ENCODE data around the gene SORCS3.

SORCS3 gene

DNA sequence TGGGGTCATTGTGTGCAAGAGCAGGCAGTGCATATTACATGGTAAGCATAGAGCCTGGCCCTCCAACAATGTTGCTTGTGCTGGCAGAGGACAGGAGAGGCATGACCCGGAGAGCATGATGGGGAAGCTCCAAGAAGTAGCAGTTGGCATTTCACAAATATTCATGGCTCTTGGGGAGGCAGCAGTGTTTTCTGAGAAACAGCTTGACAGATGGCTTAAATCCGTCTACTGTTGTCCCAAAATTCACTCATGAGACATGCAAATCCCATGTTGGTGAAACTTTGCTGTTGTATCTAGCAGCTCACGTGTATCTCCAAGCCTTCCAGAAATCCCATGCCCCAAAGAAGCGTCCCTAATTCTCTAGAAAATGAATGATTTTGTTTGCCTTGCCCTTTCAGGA, 487.0 kb downstream of the SORCS3 start:
- Histone ChIP-seq H3K4me3 (no peak overlapping the region), H3K9ac (no peak overlapping the region), H3K9me3 (no peaks in the 10 kb centered on the region), H3K4me2 (no peak overlapping the region), H3K4me1 (no peaks in the 10 kb centered on the region), H4K20me1 (no peaks in the 10 kb centered on the region), H3K27ac (no peak overlapping the region), H3K27me3 (no peaks in the 10 kb centered on the region), H3K36me3 (no peaks in the 10 kb centered on the region)
- TF ChIP-seq Cebpa-rat (IDR thresholded peaks at IDR 0.05) = no peak

DNA sequence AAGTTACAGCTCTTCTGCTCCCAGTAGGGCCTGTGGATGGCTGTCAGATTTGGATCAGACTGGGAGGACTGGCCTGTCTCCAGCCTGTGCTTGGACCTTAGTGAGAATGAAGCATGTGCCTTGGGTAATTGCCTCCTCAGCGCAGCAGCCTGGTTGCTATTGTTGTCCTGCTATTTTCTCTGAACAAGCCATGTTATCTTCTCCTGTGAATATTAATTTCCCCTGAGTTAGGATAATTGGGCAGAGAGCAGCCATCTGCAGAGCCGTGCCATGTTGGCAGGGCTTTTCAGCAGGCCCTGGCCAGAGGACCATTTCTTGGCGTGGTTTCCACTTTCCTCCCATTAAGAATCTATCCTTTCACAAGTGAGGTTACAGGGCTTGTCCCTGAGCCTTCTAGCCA, 497.3 kb downstream of the SORCS3 start:
- Histone ChIP-seq H3K27me3 (no peaks in the 10 kb centered on the region), H3K27ac (no peak overlapping the region), H3K4me1 (no peaks in the 10 kb centered on the region), H3K9ac (no peak overlapping the region), H3K4me3 (no peak overlapping the region), H3K36me3 (no peaks in the 10 kb centered on the region), H3K9me3 (no peaks in the 10 kb centered on the region), H3K4me2 (no peak overlapping the region), H4K20me1 (no peaks in the 10 kb centered on the region)
- no peak for TF ChIP-seq Cebpa-rat (IDR thresholded peaks at IDR 0.05)

DNA sequence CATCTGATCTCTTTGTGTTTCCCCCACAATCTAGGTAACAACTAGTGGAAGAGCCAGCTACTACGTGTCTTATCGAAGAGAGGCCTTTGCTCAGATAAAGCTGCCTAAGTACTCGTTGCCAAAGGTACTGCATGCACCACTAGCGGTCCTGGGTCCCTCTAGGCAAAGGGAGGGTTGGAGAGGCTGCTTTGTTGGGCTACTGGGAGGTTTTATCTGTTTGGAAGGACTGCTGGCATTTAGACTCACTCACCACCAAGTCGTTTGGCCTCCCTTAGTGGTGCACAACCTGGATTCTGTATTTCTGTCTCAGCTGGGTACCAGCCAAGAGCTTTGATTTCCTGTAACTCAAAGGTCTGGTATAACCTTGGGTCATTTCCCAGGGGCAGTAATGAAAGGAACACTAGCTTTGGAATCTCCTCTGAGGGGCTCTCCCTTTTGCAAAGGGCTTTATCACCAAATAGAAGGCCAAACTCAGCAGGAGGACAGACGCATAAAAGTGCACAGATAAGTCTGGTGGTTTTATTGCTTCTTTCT, 498.3 kb downstream of the SORCS3 start:
- no peaks in the 10 kb centered on the region for H3K36me3 ChIP-seq
- no peaks in the 10 kb centered on the region for H3K9me3 ChIP-seq
- H3K27me3 ChIP-seq = no peaks in the 10 kb centered on the region
- H3K27ac ChIP-seq = no peak overlapping the region
- TF ChIP-seq Cebpa-rat (IDR thresholded peaks at IDR 0.05) = no peak
- H3K9ac ChIP-seq = no peak overlapping the region
- no peak overlapping the region for H3K4me2 ChIP-seq
- no peak overlapping the region for H3K4me3 ChIP-seq
- no peaks in the 10 kb centered on the region for H4K20me1 ChIP-seq
- no peaks in the 10 kb centered on the region for H3K4me1 ChIP-seq

DNA sequence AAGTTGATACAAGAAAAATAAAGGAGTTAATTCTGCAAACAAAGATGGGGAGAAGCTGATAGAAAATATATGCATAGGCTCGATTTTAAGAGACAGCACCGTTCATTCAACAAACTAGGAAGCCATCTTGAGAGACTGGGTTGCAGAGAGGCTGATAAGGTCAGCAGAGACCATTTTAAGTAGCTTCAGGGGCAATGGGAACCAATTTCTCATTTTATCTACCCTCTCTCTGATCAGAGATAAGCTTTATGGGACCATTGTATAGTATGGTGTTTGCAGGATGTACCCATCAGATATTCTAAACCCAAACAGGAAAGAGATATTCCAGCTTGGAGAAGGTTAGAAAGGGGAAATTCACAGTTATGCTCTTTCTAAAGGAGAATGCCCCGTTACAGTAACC, 499.5 kb downstream of the SORCS3 start:
- Histone ChIP-seq H4K20me1 (no peaks in the 10 kb centered on the region), H3K4me3 (no peak overlapping the region), H3K9ac (no peak overlapping the region), H3K4me1 (no peaks in the 10 kb centered on the region), H3K9me3 (no peaks in the 10 kb centered on the region), H3K4me2 (no peak overlapping the region), H3K27me3 (no peaks in the 10 kb centered on the region), H3K27ac (no peak overlapping the region), H3K36me3 (no peaks in the 10 kb centered on the region)
- TF ChIP-seq Cebpa-rat (IDR thresholded peaks at IDR 0.05) = no peak

DNA sequence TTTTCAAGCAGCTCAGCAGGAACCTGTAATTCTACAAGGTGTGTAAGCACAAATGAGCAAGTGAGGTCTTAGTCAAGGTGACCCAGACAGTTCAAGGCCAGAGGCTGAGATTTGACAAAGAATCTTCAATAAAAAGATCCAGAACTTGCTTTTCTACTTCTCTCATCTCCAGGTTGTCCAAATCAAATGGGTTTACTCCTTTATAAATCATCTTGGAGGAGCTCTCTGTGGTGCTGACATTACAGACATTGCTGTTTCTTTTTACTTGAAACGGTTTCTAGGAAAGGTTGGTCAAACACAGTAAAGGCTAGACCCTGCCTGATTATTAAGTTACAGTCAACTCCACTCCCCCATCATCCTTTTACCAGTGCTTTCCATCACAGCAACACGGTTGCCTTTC, 504.6 kb downstream of the SORCS3 start:
- no peak overlapping the region for H3K4me3 ChIP-seq
- H3K27ac ChIP-seq = no peak overlapping the region
- no peaks in the 10 kb centered on the region for H3K27me3 ChIP-seq
- no peaks in the 10 kb centered on the region for H3K4me1 ChIP-seq
- H4K20me1 ChIP-seq = no peaks in the 10 kb centered on the region
- H3K9me3 ChIP-seq = no peaks in the 10 kb centered on the region
- no peak overlapping the region for H3K4me2 ChIP-seq
- no peak overlapping the region for H3K9ac ChIP-seq
- H3K36me3 ChIP-seq = no peaks in the 10 kb centered on the region
- no peak for TF ChIP-seq Cebpa-rat (IDR thresholded peaks at IDR 0.05)

GRCh38 chr10:105146436-105146835, 505.3 kb downstream of the SORCS3 start:
- no peak overlapping the region for H3K4me2 ChIP-seq
- H3K9me3 ChIP-seq = no peaks in the 10 kb centered on the region
- no peaks in the 10 kb centered on the region for H4K20me1 ChIP-seq
- H3K4me1 ChIP-seq = no peaks in the 10 kb centered on the region
- H3K36me3 ChIP-seq = no peaks in the 10 kb centered on the region
- H3K27ac ChIP-seq = no peak overlapping the region
- no peak overlapping the region for H3K4me3 ChIP-seq
- no peak overlapping the region for H3K9ac ChIP-seq
- H3K27me3 ChIP-seq = no peaks in the 10 kb centered on the region
- no peak for TF ChIP-seq Cebpa-rat (IDR thresholded peaks at IDR 0.05)

DNA sequence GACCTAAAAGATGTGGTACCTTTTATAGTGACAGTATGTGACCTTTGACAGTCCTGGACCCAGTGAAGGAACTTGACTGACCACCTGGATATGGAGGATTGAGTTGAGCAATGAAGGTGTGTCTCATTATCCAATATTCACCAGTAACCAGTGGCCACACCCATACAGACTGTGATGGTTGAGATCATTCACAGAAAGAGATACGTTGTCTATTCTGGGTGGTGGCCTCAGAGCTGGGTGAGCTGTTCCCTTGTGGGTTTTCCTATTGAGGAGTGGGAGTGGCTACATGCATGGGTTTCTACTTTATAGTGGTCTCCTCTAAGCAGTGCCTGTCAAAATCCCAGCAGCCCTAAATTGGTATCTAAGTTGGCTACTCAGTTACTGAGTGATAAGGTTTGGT, 507.4 kb downstream of the SORCS3 start:
- Histone ChIP-seq H3K27me3 (no peaks in the 10 kb centered on the region), H3K36me3 (no peaks in the 10 kb centered on the region), H4K20me1 (no peaks in the 10 kb centered on the region), H3K4me1 (no peaks in the 10 kb centered on the region), H3K4me3 (no peak overlapping the region), H3K27ac (no peak overlapping the region), H3K9ac (no peak overlapping the region), H3K9me3 (no peaks in the 10 kb centered on the region), H3K4me2 (no peak overlapping the region)
- no peak for TF ChIP-seq Cebpa-rat (IDR thresholded peaks at IDR 0.05)

DNA sequence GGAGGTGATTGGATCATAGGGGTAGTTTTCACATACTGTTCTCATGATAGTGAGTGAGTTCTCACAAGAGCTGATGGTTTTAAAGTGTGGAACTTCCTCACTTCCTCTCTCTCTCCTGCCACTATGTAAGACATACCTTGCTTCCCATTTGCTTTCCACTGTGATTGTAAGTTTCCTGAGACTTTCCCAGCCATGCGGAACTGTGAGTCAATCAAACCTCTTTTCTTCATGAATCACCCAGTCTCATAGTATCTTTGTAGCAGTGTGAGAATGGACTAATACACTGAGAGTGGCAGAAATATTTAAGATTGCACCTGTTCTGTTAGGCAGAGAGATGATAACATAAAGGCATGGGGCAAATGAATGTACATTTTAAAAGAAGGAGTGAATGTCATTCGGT, 507.8 kb downstream of the SORCS3 start:
- no peak overlapping the region for H3K4me2 ChIP-seq
- no peak overlapping the region for H3K4me3 ChIP-seq
- no peaks in the 10 kb centered on the region for H3K27me3 ChIP-seq
- no peaks in the 10 kb centered on the region for H3K36me3 ChIP-seq
- no peak overlapping the region for H3K9ac ChIP-seq
- no peak for TF ChIP-seq Cebpa-rat (IDR thresholded peaks at IDR 0.05)
- H4K20me1 ChIP-seq = no peaks in the 10 kb centered on the region
- H3K27ac ChIP-seq = no peak overlapping the region
- no peaks in the 10 kb centered on the region for H3K9me3 ChIP-seq
- no peaks in the 10 kb centered on the region for H3K4me1 ChIP-seq

- H3K27ac ChIP-seq = no peak overlapping the region
- no peak overlapping the region for H3K9ac ChIP-seq
- H3K9me3 ChIP-seq = no peaks in the 10 kb centered on the region
- H3K4me3 ChIP-seq = no peak overlapping the region
- no peaks in the 10 kb centered on the region for H3K4me1 ChIP-seq
- no peaks in the 10 kb centered on the region for H4K20me1 ChIP-seq
- no peak for TF ChIP-seq Cebpa-rat (IDR thresholded peaks at IDR 0.05)
- no peaks in the 10 kb centered on the region for H3K36me3 ChIP-seq
- no peak overlapping the region for H3K4me2 ChIP-seq
- H3K27me3 ChIP-seq = no peaks in the 10 kb centered on the region
Observed at GRCh38 chr10:105149371-105149891, 508.3 kb downstream of the SORCS3 start.

DNA sequence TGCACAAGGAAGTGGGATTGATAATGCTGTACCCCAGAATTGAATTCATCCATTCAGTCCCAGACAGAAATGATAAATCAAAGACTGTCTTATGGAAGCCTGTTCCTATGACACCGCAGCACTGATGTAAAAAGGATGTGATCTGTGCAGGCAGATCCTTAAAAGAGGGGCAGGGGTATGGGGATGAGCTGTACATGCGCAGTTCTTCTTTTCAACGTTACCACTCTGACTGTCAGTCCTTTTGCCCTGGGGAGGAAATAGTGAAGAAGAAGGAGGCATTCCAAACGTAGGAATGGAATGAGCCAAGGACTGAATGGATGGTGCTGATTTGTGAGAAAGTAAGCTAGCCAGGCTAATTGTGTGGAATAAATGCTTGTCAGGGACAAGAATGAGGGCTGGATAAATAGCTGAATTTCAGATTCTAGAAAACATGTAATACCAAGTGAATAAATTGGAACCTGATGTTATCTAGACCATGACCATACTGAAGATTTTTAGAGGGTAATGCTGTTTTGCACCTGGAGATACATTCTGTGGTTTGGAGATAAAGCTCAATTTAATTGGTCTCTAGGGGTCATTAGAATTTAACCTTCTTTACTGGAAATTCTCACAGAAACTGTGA, 509.3 kb downstream of the SORCS3 start:
- Histone ChIP-seq H3K27ac (no peak overlapping the region), H3K36me3 (no peaks in the 10 kb centered on the region), H3K4me1 (no peaks in the 10 kb centered on the region), H3K9me3 (no peaks in the 10 kb centered on the region), H4K20me1 (no peaks in the 10 kb centered on the region), H3K4me3 (no peak overlapping the region), H3K27me3 (no peaks in the 10 kb centered on the region), H3K9ac (no peak overlapping the region), H3K4me2 (no peak overlapping the region)
- no peak for TF ChIP-seq Cebpa-rat (IDR thresholded peaks at IDR 0.05)

GRCh38 chr10:105154736-105155135, 513.6 kb downstream of the SORCS3 start:
- H3K27ac ChIP-seq = no peak overlapping the region
- H3K9me3 ChIP-seq = no peaks in the 10 kb centered on the region
- no peaks in the 10 kb centered on the region for H3K36me3 ChIP-seq
- H4K20me1 ChIP-seq = no peaks in the 10 kb centered on the region
- H3K9ac ChIP-seq = no peak overlapping the region
- no peak overlapping the region for H3K4me3 ChIP-seq
- TF ChIP-seq Cebpa-rat (IDR thresholded peaks at IDR 0.05) = no peak
- no peaks in the 10 kb centered on the region for H3K27me3 ChIP-seq
- no peaks in the 10 kb centered on the region for H3K4me1 ChIP-seq
- H3K4me2 ChIP-seq = no peak overlapping the region
